HL-60 (cell line): ENCODE data around the gene LARP4B.

Source experiments
- POLR2AphosphoS5 ChIP-seq: IDR thresholded peaks from 2 replicates; pipeline ENCODE4 v1.6.1; 2012; ENCODE audit warnings: low read depth
- TF ChIP-seq, protein P1 (sequence below): IDR thresholded peaks from one replicate; pipeline ENCODE4 v1.5.1; 2011; ENCODE audit warnings: low read length, control low read depth, inconsistent platforms; ENCODE audit not compliant: insufficient read depth

DNA sequence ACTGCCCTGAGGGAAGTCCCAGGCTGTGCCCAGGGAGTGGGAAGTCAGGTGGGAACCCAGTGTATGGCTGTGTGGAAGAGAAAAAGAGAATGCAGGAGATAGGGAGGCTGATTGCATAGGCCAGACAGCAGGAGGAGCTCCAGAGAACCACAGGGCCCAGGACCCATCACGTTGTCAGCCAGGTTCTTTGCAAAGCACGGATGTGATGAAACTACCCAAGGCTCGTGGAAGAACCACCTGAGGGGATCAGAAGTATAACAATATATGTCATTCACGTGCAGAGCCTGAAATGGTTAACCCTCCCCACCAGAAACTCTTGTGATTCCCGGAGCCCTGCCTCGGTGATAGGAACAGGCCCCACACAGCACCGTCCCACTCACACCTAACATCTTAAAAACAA, 83.6 kb downstream of the LARP4B start:
- TF ChIP-seq, protein P1, sequence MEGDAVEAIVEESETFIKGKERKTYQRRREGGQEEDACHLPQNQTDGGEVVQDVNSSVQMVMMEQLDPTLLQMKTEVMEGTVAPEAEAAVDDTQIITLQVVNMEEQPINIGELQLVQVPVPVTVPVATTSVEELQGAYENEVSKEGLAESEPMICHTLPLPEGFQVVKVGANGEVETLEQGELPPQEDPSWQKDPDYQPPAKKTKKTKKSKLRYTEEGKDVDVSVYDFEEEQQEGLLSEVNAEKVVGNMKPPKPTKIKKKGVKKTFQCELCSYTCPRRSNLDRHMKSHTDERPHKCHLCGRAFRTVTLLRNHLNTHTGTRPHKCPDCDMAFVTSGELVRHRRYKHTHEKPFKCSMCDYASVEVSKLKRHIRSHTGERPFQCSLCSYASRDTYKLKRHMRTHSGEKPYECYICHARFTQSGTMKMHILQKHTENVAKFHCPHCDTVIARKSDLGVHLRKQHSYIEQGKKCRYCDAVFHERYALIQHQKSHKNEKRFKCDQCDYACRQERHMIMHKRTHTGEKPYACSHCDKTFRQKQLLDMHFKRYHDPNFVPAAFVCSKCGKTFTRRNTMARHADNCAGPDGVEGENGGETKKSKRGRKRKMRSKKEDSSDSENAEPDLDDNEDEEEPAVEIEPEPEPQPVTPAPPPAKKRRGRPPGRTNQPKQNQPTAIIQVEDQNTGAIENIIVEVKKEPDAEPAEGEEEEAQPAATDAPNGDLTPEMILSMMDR = no peak
- TF ChIP-seq POLR2AphosphoS5 = no peak
